ENCODE data around the gene CYGB.

The CYGB gene

GRCh38 chr17:76484228-76484725, 53.2 kb downstream of the CYGB start:
- TF ChIP-seq SCRT1 (tag by site-specific recombination; IDR thresholded peaks at IDR 0.05; ENCODE audit: borderline replicate concordance): peak; percentile 97
- no peak for TF ChIP-seq KLF1 (tag by site-specific recombination; IDR thresholded peaks at IDR 0.05)
- TF ChIP-seq HOXD13 (CRISPR knock-in tag; IDR thresholded peaks at IDR 0.05; ENCODE audit: borderline replicate concordance): no peak
- TF ChIP-seq ZNF175 (tag by site-specific recombination; IDR thresholded peaks at IDR 0.05): no peak
- TF ChIP-seq SP3 (tag by site-specific recombination; IDR thresholded peaks at IDR 0.05): no peak
- TF ChIP-seq SCRT2 (tag by site-specific recombination; IDR thresholded peaks at IDR 0.05): peak; percentile 99
- no peak for TF ChIP-seq ZNF645 (tag by site-specific recombination; IDR thresholded peaks at IDR 0.05)
- H3K4me3 ChIP-seq (ENCODE audit: low read depth, low read length): no peak overlapping the region

GRCh38 chr17:76481071-76481655, 56.3 kb downstream of the CYGB start:
- POLR2A ChIA-PET: interaction anchor here (0.9 kb wide), 1 partner anchor 20 kb away, joined by 3 read pairs; no protein-coding TSS in a partner anchor
- TF ChIP-seq ZBTB7A (tag by site-specific recombination; IDR thresholded peaks at IDR 0.05; ENCODE audit: low read depth) (no peak), ZNF341 (tag by site-specific recombination; IDR thresholded peaks at IDR 0.05; ENCODE audit: low read depth) (0 out of 2 replicates have a peak, but pooled peaks have one; percentile 30)
- no peak overlapping the region for H3K27ac ChIP-seq (ENCODE audit: extremely low read depth, low read depth, low read length)
- H3K9me3 ChIP-seq (ENCODE audit: control insufficient read depth, insufficient read depth, low read depth, low read length): no peaks in the 10 kb centered on the region
- H3K36me3 ChIP-seq (ENCODE audit: control insufficient read depth in 2 of 2, insufficient read depth in 1 of 2, low read length in 2 of 2): no peaks in the 10 kb centered on the region
- no peak overlapping the region for H3K4me3 ChIP-seq (ENCODE audit: low read depth, low read length)
- CTCF ChIA-PET: interaction anchor here (1.0 kb wide), 1 partner anchor 66 kb away, joined by 3 read pairs; no protein-coding TSS in a partner anchor
- no peaks in the 10 kb centered on the region for H3K4me1 ChIP-seq (ENCODE audit: control insufficient read depth, insufficient read depth, low read length)

More at GRCh38 chr17:76484228-76484725, 53.2 kb downstream of the CYGB start:
- CTCF ChIA-PET: interaction anchor here (0.9 to 1.3 kb wide), 2 partner anchors 18 to 30 kb away, joined by 3 read pairs; no protein-coding TSS in a partner anchor
- Histone ChIP-seq H3K36me3 (ENCODE audit: control insufficient read depth in 2 of 2, insufficient read depth in 1 of 2, low read length in 2 of 2) (no peaks in the 10 kb centered on the region), H3K27ac (ENCODE audit: extremely low read depth, low read depth, low read length) (no peak overlapping the region), H3K9me3 (ENCODE audit: control insufficient read depth, insufficient read depth, low read depth, low read length) (no peaks in the 10 kb centered on the region), H3K4me1 (ENCODE audit: control insufficient read depth, insufficient read depth, low read length) (no peaks in the 10 kb centered on the region)
- POLR2A ChIA-PET: no interaction called here

- Histone ChIP-seq H3K4me1 (ENCODE audit: control insufficient read depth, insufficient read depth, low read length) (no peaks in the 10 kb centered on the region), H3K4me3 (ENCODE audit: low read depth, low read length) (no peak overlapping the region), H3K36me3 (ENCODE audit: control insufficient read depth in 2 of 2, insufficient read depth in 1 of 2, low read length in 2 of 2) (no peaks in the 10 kb centered on the region), H3K9me3 (ENCODE audit: control insufficient read depth, insufficient read depth, low read depth, low read length) (no peaks in the 10 kb centered on the region), H3K27ac (ENCODE audit: extremely low read depth, low read depth, low read length) (no peak overlapping the region)
- POLR2A ChIA-PET: interaction anchor here (0.9 kb wide), 1 partner anchor 21 kb away, joined by 3 read pairs; no protein-coding TSS in a partner anchor
- CTCF ChIA-PET: interaction anchor here (0.7 to 1.5 kb wide), 3 partner anchors 13 to 66 kb away, joined by 3 to 4 read pairs (median 3); no protein-coding TSS in a partner anchor
- TF ChIP-seq ZNF280D (tag by site-specific recombination; IDR thresholded peaks at IDR 0.05) (no peak), GLI4 (tag by site-specific recombination; IDR thresholded peaks at IDR 0.05) (no peak)
Measured at GRCh38 chr17:76480632-76481031, 56.9 kb downstream of the CYGB start.

GRCh38 chr17:76479515-76480060, 57.9 kb downstream of the CYGB start:
- ChIA-PET CTCF (interaction anchor here (1.5 kb wide), 1 partner anchor 25 kb away, joined by 4 read pairs; no protein-coding TSS in a partner anchor), POLR2A (no interaction called here)
- Histone ChIP-seq H3K4me1 (ENCODE audit: control insufficient read depth, insufficient read depth, low read length) (no peaks in the 10 kb centered on the region), H3K36me3 (ENCODE audit: control insufficient read depth in 2 of 2, insufficient read depth in 1 of 2, low read length in 2 of 2) (no peaks in the 10 kb centered on the region), H3K9me3 (ENCODE audit: control insufficient read depth, insufficient read depth, low read depth, low read length) (no peaks in the 10 kb centered on the region), H3K4me3 (ENCODE audit: low read depth, low read length) (no peak overlapping the region), H3K27ac (ENCODE audit: extremely low read depth, low read depth, low read length) (no peak overlapping the region)
- TF ChIP-seq SCRT2 (tag by site-specific recombination; IDR thresholded peaks at IDR 0.05) (peak; percentile 81), SCRT1 (tag by site-specific recombination; IDR thresholded peaks at IDR 0.05; ENCODE audit: borderline replicate concordance) (peak; percentile 65), ZNF548 (tag by site-specific recombination; IDR thresholded peaks at IDR 0.05) (no peak)
